ENCODE measurements around the gene MTA1.

DNA sequence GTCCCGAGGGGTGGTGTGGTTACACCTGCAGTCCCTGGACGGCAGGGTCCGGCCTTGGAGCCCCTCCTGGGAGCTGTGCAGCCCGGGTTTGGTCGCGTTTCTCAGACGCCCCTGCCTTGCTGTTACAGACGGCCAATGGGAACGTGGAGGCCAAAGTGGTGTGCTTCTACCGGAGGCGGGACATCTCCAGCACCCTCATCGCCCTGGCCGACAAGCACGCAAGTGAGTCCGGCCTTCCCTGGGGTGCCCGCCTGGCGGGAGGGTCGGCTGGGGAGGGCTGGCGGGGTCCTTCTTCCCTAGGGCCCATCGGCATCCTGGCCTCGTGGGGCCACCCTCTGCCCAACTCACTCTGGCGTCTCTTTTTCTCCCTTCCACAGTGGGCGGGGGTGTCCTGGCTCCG lies 25.7 kb downstream of the MTA1 start:
- TF ChIP-seq, protein P1, sequence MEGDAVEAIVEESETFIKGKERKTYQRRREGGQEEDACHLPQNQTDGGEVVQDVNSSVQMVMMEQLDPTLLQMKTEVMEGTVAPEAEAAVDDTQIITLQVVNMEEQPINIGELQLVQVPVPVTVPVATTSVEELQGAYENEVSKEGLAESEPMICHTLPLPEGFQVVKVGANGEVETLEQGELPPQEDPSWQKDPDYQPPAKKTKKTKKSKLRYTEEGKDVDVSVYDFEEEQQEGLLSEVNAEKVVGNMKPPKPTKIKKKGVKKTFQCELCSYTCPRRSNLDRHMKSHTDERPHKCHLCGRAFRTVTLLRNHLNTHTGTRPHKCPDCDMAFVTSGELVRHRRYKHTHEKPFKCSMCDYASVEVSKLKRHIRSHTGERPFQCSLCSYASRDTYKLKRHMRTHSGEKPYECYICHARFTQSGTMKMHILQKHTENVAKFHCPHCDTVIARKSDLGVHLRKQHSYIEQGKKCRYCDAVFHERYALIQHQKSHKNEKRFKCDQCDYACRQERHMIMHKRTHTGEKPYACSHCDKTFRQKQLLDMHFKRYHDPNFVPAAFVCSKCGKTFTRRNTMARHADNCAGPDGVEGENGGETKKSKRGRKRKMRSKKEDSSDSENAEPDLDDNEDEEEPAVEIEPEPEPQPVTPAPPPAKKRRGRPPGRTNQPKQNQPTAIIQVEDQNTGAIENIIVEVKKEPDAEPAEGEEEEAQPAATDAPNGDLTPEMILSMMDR (IDR thresholded peaks at IDR 0.05): no peak
- no peak for TF ChIP-seq POLR2A (IDR thresholded peaks at IDR 0.05)

Measured in Peyer's patch (tissue), 4 donors.